ENCODE results near the gene ADRA1B.

GRCh38 chr5:159909126-159909525 lies 7.2 kb upstream of the ADRA1B start:
- TF ChIP-seq, protein P1, sequence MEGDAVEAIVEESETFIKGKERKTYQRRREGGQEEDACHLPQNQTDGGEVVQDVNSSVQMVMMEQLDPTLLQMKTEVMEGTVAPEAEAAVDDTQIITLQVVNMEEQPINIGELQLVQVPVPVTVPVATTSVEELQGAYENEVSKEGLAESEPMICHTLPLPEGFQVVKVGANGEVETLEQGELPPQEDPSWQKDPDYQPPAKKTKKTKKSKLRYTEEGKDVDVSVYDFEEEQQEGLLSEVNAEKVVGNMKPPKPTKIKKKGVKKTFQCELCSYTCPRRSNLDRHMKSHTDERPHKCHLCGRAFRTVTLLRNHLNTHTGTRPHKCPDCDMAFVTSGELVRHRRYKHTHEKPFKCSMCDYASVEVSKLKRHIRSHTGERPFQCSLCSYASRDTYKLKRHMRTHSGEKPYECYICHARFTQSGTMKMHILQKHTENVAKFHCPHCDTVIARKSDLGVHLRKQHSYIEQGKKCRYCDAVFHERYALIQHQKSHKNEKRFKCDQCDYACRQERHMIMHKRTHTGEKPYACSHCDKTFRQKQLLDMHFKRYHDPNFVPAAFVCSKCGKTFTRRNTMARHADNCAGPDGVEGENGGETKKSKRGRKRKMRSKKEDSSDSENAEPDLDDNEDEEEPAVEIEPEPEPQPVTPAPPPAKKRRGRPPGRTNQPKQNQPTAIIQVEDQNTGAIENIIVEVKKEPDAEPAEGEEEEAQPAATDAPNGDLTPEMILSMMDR (IDR thresholded peaks at IDR 0.05) = no peak
- no peak for TF ChIP-seq POLR2A (IDR thresholded peaks at IDR 0.05)

Measured in lower leg skin (tissue), 3 donors.